GM11168 (cell line): Measurements from ENCODE around the gene FEZF2.

ENCODE experiments used
- in situ Hi-C: fragments of 300-500 bp; cut with MboI; formaldehyde crosslinking; loops from one replicate; pipeline ENCODE4 v1.12.0; 2022; ENCODE audit warnings: low sequenced_read_pairs; ENCODE audit not compliant: unreplicated experiment

Gene FEZF2

GRCh38 chr3:62355703-62356102 lies 17.6 kb downstream of the FEZF2 start:
- in situ Hi-C loops, result no loop called here

GRCh38 chr3:62343755-62344154 lies 29.6 kb downstream of the FEZF2 start:
- in situ Hi-C loops, result no loop called here

- in situ Hi-C loops, result no loop called here
Measured at GRCh38 chr3:62335196-62335595, 38.2 kb downstream of the FEZF2 start.

GRCh38 chr3:62332835-62333244 lies 40.5 kb downstream of the FEZF2 start:
- in situ Hi-C loops, result no loop called here

GRCh38 chr3:62332017-62332416 lies 41.3 kb downstream of the FEZF2 start:
- in situ Hi-C loops, result no loop called here

- in situ Hi-C loops, result no loop called here
Measured at GRCh38 chr3:62329971-62330370, 43.4 kb downstream of the FEZF2 start.

GRCh38 chr3:62325896-62326295 lies 47.5 kb downstream of the FEZF2 start:
- in situ Hi-C loops, result no loop called here

- in situ Hi-C loops, result no loop called here
Measured at GRCh38 chr3:62323241-62323640, 50.1 kb downstream of the FEZF2 start.
